Suppressor macrophage treated with lipopolysaccharide for 4 hours (primary cell): ENCODE measurements around the gene FBXO30.

Experiments used
- DNase-seq: peaks from one replicate; pipeline ENCODE4 v3.0.0-alpha.2; 2020

FBXO30 gene

DNA sequence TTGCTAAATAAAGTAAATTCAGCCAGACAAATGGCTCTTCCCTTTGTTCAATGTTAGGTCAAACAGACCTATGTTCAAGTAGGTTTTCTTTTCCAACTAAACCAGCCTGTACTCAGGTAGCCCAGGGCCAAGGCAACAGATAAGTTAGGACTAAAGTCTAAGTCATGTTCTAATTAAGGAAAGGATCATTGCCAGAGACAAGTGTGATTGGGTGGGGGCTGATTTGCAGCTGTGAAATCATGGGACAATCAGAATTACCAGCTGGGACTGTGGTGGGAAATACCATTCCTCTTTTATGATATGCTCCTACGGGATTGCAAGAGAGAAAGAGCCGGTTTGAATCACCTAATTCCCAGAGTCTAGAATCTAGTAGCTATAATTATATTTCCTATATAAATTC lies 4.2 kb upstream of the FBXO30 start:
- no peak for DNase-seq

DNA sequence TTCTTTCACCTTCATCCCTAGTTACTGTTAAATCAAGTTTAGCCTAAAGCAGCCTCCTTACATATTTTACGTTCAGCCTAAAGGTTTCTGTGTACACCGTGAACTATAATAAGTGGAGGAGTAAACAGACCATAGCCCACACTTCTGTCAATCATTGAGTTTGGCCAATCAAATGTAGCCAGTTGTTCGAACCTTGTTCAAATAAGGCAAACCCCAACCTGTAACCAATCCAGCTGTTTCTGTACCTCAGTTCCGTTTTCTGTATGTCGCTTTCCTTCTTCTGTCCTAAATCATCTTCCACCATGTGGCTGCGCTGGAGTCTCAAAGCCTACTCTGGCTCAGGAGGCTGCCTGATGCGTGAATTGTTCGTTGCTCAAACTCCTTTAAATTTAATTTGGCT lies 1.8 kb upstream of the FBXO30 start:
- no peak for DNase-seq

DNA sequence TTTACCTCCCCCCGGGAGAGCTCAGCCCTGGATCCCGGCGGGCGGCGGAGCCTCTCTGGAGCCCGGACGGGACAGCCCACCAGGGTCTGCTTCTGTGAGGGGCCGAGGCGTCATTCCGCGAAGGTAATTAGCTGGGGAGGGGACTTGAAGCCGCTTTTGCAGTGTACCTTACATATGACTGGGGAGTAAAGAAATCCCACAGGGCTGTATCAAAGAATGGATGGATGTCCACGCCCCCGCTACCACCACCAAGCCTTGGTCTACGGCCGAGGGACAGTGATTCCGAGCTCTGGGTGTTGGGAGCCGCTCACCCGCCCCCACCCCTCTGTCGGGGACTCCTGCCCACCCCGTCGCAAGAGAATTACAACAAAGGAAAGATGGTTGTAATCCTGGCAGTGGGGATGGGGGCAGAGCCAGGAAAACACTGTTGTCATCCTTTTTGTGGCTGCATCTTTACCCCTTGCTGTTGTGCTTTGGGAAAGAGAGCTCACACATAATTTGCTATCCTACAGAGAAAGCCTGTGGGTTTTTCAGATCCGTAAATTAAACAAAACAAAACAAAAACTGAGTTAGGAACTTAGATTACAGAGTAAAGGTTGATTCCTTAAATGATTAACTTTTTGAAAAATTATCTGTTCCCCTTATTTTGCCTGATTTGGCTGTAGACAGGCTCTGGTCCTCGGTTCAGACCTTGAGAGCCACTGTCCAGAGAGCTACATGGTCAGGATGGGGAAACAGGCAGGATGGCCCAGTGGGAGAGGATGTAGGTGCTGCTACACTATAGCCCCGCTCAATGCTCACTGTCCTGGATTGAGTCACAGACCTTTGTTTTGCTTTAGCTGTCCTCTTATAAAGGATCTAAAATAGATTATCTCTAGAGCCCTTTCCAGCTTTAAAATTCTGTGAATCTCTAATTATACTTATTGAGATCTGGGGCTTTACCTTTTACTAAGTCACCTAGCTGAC lies 997 bp upstream of the FBXO30 start:
- DNase-seq, result no peak

DNA sequence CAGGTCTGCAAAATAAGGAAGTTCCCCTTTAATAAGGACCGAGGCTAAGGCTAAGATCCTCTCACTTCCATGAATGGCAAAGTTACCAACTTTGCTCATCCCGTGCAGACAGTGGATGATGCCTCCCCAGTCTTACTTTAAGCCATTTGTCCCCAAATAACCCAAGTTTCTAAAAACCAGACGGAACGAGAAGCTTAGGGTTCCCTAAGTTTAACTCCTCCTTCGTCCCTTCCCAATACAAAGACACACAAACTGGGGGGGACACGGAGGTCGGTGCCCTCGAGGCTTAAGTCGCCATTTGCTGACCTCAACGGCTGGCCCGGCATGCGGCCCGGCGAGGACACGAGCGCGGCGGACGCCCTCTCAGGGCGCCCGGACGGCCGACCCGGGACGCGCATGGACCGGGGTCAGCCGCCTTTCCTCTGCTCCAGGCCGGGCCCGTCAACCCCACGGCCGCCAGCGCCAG lies 527 bp downstream of the FBXO30 start:
- peak; percentile 57 for DNase-seq

DNA sequence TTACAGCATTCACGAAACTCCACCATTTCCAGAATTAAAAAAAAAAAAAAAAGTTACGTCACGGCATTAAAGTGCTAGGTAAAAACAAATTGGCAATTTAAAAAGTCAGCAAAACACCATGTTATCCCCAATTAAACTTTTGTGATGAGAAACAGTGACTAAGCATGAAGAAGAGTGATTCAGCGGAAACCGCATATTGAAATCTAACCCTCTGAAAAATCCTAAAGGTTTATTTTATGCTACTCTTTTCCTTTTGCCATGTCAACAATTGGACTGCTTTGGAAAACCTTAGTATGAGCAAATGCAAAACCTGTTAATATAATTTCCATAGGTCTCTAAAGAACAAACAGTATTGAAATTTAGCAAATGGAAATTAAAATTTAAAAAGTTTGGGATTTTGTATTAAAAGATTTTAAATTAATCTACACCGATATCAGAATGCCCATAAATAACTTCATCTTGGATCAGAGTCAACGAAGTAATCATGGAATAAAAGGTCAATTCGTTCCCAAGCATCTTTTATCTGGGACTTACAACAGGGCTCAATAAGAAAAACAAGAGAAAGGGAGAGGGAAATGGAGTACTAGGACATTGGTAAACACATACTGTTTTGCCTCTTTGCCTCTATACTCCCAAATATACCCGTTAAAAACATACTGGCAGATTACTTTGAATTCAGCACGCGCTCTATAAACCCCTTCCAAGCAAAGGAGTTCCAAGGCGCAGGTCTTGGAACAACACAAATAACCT lies 1.1 kb downstream of the FBXO30 start:
- peak; percentile 49 for DNase-seq

DNA sequence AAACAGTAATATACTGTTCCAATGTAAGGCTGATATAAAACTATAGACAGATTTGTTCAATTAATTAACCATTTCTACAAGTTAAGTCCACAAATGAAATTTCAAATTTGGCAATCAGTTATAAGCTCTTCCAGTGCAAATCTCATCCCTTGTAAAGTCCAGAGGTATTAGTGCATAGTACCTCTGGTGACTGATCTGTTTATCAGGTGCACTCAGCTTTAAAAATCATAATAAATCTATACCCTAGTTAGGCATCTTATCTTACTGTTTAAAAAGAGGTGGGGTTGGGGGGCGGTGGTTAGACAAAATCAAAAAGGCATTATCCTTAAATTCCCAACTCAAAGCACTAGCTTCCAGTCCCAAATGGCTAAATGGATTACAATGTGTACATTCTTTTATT lies 2.9 kb downstream of the FBXO30 start:
- DNase-seq, result no peak

DNA sequence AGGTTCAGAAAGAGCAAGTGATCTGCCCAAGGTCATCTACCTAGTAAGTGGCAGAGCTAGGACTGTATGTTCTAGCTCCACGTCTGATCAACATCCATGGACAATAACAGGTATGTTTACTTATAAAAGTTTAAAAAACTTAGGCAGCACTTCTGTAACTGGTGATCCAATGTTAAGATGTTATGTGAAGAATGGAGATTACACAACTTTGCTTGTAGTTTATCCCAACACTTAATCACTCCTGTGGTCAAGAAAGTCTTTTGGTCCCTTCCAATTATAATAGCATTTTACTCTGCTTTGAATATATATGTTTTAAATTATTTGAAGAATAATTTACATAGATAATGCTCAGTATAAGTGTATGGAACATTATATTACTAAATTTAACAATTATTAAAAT lies 4.8 kb downstream of the FBXO30 start:
- DNase-seq, result no peak

DNA sequence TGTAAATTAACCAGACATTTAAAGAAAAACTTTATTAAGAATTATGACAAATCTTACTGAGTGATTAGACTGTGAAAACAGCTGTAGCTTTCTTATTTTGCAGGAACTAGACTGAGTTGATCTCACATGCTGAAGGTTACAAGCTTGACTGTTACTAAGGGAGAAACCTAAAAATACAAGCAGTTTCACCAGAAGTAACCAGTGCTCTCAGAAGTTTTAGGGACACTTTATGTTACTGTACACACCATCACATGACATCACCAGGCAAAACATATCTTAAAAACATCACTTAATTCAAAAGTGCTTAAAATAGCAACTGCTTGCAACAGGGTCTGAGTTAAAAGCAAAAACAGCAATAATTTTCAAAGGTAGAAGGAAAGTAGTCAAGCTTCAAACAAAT lies 5.4 kb downstream of the FBXO30 start:
- DNase-seq, result peak; percentile 6

DNA sequence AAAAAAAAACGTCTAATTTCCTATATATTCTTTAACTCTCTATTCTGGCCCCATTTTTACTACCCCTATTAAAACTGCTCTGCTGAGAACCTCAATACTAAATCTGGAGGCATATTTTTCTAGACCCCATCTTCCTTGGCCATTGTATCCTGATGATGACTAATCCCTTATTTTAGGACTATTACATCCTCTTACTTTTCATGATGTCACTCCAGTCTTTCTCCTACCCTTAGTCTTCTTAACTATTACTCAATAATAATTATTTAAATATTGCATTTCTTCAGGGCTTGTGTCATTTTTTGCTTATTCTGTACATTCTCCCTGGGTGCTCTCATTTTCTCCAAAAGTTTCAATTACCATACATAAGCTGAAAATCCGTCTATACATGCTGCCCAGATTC lies 6.4 kb downstream of the FBXO30 start:
- DNase-seq, result peak; percentile 23

DNA sequence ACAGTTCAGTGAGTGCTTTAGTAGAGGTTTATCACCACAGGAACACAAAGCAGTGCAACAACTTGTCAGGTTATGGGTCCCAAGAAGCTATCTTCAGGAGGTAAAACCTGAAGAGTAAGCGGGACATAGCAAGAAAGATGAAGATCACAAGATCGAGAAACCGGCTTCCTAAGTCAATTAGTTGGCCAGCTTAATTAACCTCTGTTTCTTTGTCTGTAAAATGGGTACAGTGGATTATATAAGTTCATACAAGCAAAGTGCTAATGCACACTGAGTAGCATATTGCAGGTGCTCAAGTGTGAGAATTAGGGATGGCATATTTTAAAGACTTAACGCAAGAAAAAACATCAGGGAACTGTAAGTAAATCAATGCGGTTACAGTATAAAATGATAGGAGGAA lies 12.5 kb downstream of the FBXO30 start:
- DNase-seq, result no peak

DNA sequence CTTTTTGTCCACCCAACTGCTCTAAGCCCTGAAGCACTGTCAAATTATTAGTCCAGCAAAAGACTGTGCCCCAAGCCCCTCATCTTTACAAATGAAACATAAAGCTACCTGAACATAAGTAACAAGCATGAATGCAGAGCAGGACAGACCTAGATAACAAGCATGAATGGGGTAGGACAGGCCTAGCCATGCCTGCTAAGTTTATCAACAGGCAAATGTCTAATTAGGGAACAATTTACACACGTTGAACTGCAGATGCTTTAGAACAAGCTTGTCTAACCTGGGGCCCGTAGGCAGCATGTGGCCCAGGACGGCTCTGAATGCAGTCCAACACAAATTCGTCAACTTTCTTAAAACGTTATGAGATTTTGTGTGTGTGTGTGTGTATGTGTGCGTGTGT lies 13.6 kb downstream of the FBXO30 start:
- DNase-seq, result no peak

DNA sequence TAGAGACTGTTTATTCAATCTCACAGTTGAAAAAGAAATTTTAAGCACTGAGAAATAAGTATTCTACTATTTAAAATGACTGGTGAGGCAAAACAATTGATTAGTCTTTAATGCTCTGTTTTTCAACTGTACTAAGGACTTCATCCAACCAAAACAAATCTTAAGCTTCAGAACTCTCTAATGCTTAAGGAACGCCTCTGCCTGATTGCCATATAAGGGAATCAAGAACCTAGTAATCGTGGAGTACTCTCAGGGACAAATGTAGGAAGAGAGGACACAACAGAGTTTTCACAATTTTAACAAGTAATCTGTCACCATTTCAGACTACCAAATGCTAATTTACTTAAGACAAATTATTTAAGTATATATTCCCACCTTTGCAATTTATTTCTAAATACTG lies 16.1 kb downstream of the FBXO30 start:
- DNase-seq, result no peak

DNA sequence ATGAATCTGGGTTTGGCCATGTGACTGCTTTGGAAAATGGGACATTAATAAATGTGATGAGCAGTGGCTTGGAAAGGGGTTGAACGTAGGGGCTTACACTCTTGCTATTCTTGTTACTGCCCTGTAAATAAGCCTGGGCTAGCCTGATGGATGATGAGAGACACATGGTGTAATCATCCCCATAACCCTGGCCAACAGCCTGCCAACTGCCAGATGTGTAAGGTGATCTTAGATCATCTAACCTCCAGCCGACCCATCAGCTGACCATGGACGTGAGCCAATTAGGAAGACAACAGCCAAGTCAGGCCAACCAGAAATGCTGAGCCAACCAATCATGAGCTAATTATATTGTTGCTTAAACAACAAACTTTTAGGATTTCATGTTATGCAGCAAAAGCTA lies 25.2 kb downstream of the FBXO30 start:
- DNase-seq, result no peak

DNA sequence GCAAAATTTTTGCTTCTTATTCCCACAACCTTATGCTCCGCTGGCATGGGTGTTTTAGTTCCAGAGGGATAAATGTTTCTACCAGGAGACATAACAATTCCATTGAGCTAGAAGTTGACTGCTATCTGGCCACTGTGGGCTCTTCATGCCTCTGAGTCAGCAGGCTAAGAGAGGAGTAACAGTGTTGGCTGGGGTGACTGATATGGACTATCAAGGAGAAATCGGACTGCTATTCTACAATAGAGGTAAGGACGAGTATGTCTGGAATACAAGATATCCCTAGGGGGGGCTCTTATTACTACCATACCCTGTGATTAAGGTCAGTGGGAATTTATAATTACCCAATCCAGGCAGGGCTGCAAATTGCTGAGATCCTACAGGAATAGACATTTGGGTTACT lies 26.9 kb downstream of the FBXO30 start:
- no peak for DNase-seq

DNA sequence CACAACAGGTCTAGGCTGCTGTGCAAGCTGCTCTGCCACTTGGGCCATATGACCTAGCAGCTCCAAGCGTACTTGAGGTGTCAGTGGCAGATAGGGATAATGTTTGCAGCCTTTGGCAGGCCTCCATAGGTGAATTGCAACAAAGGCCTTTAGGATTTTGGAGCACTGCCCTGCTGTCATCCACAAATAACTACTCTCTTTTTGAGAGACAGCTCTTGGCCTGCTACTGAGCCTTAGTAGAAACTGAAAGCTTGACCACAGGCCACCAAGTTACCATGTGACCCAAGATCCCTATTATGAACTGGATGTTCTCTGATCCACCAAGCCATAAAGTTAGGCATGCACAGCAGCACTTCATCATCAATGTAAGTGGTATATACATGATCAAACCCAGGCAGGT lies 29.9 kb downstream of the FBXO30 start:
- DNase-seq, result peak; percentile 6

DNA sequence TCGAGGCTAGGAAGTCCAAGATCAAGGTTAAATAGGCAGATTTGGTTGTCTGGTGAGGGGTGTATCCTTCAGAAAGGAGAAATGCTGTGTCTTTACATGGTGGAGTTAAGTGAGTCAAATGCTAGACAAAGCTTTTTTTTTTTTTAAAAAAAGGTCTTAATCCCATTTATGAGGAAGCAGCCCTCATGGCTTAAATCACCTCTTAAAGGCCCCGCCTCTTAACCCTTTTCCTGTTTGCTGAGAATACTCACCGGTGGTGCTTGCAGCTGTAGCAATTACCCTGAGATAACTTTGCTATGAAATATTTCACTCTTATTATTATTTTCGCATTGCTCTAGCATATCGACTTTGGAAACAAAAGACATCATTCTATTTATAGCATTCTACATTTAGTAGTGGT lies 30.8 kb downstream of the FBXO30 start:
- DNase-seq, result no peak

DNA sequence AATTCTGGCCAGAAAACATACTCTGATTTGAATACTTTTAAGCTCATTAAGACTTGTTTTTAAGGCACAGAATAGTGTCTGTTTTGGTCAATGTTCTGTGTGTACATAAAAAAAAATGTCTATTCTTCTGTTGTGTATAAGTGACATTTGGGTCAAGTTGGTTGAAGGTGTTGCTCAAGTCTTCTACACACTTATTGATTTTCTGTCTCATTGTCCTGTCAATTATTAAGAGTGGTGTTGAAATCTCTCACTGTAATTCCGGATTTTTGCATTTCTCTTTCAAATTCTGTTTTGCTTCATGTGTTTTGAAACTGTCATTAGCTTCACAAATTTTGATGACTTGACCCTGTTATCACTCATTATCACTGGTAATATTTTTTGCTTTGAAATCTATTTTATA lies 41.7 kb downstream of the FBXO30 start:
- DNase-seq, result no peak

DNA sequence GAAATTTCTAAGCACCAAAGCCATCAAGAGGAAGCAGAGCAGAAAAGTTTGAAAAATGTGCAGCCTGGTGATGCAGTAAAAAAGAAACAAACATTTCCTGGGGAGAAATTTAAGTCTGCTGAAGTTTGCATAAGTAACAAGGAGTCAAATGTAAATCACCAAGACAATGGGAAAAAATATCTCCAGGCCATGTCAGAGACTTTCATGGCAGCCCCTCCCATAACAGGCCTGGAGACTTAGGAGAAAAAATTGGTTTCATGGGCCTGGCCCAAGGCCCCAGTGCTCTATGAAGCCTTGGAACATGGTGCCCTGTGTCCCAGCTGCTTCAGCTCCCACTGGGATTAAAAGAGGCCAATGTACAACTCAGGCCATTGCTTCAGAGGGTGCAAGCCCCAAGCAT lies 49.1 kb downstream of the FBXO30 start:
- DNase-seq, result no peak

DNA sequence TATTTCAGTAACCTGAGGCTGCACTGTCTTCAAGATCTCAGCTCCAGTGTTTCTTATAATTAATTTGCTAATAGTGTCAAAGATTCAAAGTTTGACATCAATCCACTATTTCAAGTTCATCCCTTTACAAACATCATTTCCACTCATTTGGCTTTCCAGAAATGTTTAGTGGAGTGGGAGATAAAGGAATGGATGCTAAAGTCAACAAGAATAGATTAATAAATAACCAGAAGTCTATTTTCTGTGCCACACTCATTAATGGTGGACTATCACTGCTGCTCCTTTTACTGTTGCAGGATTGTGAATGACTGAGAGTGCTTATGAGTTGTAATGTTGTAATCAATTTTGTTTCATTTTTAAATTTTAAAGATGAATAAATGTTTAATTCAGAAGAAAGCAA lies 50.9 kb downstream of the FBXO30 start:
- DNase-seq, result no peak

DNA sequence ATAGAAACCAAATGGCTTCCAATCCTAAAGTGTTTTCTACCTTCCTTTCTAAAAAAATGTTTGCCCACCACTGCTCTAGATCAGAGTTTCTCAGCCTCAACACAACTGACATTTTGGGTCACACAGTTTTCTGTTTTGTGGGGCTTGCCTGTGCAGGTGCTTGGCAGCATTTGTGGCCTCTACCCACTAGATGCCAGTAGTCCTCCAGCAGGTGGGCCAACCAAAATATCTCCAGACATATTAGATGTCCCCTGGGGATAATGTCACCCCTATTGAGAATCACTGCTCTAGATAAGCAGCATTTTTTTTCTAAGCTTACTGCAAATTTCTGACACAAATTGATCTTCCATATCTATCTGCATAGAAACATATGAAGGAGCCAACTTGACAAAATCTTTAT lies 53.0 kb downstream of the FBXO30 start:
- DNase-seq, result no peak

DNA sequence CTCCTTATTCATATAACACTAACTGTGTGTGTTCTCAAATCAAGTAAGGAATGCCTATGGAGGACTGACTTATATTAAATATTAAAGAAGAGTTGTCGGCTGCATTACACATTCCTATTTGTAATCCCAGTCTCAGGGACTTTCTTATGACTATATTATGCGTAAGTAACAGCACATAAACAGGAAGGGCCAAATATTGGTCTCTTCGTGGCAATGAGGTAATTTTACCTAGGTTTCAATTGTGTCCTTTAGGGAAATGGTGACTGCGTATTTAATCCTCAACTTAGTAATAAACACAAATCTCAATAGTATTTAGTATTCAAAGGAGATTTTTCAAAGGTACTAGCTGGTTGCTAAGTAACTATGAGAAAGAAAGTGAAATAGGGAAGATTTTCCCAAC lies 56.5 kb downstream of the FBXO30 start:
- peak; percentile 35 for DNase-seq

DNA sequence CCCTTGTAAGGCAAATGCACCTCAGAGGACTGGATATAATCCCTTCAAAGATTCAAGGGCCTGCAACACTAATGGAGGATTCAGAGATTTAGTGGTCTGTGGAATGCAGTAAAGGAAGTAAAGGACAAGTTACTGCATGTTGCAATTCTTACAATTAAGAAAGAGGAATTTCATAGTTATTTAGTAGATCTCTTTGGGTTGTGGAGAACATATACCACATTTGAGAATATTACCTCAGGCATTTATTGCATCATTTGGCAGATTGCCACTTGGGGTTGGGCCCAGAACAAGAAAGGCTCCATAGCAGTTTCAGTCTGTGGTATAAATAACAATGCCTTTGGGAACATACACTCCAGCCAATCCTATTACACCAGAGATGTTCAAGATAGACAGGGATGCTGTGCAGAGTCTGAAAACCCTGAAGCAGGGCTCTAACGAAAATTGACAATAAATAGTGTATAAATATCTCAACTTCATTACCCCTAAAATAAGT lies 58.4 kb downstream of the FBXO30 start:
- DNase-seq, result peak; percentile 71

DNA sequence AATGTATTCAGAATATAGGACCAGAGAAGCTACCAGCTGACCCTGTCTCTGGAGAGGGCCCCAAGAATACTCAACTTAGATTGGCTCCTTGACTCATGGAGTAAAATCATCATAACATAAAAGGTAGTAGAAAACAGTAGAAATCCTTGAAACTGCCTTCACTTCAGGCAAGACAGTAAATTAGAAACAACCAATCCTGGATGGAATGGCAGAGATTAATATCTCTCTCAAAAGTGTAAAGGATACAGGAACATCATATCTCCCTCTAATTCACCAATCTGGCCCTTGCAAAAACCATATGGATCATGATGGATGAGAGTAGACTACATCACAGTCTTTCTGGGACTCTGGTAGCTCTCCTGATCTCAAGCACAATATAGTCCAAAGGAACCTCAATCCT lies 58.9 kb downstream of the FBXO30 start:
- DNase-seq, result no peak

DNA sequence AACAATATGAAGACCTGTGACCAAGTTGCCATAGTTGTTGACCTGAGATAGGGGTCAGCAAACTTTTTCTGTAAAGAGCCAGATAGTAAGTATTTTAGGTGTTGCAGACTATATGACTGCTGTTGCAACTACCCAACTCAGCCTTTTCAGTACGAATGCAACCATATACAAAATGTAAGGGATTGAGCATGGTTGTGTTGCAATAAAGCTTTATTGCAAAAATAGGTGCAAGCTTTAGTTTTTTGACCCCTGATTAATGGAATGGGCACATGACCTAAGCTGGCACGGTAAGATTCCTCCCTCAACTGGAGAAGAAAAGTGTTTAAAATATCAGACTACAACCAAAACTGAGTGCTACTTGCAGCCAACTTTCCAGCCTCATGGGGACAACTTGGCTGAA lies 62.0 kb downstream of the FBXO30 start:
- DNase-seq, result no peak
